GM12801 (cell line): ENCODE measurements around the gene LRRC49.

Experiments used
- CTCF ChIP-seq: IDR thresholded peaks from one replicate; pipeline ENCODE4 v1.5.1; 2011; ENCODE audit warnings: control low read depth; ENCODE audit not compliant: insufficient read length; ENCODE audit errors: extremely low read depth

Gene LRRC49

GRCh38 chr15:71085809-71086208 is 193.2 kb downstream of the LRRC49 start:
- no peak for TF ChIP-seq CTCF

GRCh38 chr15:71088155-71088554 is 195.5 kb downstream of the LRRC49 start:
- TF ChIP-seq CTCF = no peak

- no peak for TF ChIP-seq CTCF
Observed at GRCh38 chr15:71088683-71089082, 196.1 kb downstream of the LRRC49 start.

- no peak for TF ChIP-seq CTCF
Observed at GRCh38 chr15:71089801-71090200, 197.2 kb downstream of the LRRC49 start.

- TF ChIP-seq CTCF = no peak
Observed at GRCh38 chr15:71091601-71092000, 199.0 kb downstream of the LRRC49 start.

- TF ChIP-seq CTCF = no peak
Observed at GRCh38 chr15:71092056-71092600, 199.5 kb downstream of the LRRC49 start.

GRCh38 chr15:71093054-71094024 is 200.7 kb downstream of the LRRC49 start:
- no peak for TF ChIP-seq CTCF
